ENCODE measurements around the gene DNAJA3.

GRCh38 chr16:4395055-4395726, 30.5 kb upstream of the DNAJA3 start:
- TF ChIP-seq CTCF (IDR thresholded peaks at IDR 0.05), result no peak
- no peak for TF ChIP-seq POLR2A (IDR thresholded peaks at IDR 0.05)

Data from testis (tissue), 2 donors.